Gastroesophageal sphincter (tissue), 4 donors: ENCODE measurements around the gene CACNA1E. TPM values are rescaled to one million over a fixed set of nuclear protein-coding genes. Genes with fewer than 3 reads are reported as not detected.

ENCODE experiments used
- ATAC-seq: fragments of 150-250 bp; one replicate; pipeline ENCODE4 v1.9.1; 2016; ENCODE audit warnings: mild to moderate bottlenecking, moderate library complexity
- H3K27ac ChIP-seq, 4 donors: fragments of 200-600 bp; sonication (generic) in 3 of 4; 1 replicate in 3 of 4; 2 replicates in 1 of 4; pipeline ENCODE4 v1.5.1; 2016 to 2019
- H3K27me3 ChIP-seq: fragments of 200-600 bp; sonication (generic); one replicate; pipeline ENCODE4 v1.5.1; 2019
- H3K36me3 ChIP-seq, 2 donors: fragments of 200-600 bp; sonication (generic); one replicate each; pipeline ENCODE4 v1.5.1; 2019; ENCODE audit warnings: control low read depth in 1 of 2
- H3K4me1 ChIP-seq, 3 donors: fragments of 200-600 bp; sonication (generic); 1 replicate in 2 of 3; 2 replicates in 1 of 3; pipeline ENCODE4 v1.5.1; 2016 to 2019; ENCODE audit warnings: control low read depth in 2 of 3
- H3K4me3 ChIP-seq, 2 donors: fragments of 200-600 bp; sonication (generic); one replicate each; pipeline ENCODE4 v1.5.1; 2019; ENCODE audit warnings: mild to moderate bottlenecking in 1 of 2, moderate library complexity in 1 of 2
- H3K9me3 ChIP-seq, 3 donors: fragments of 200-600 bp; sonication (generic); one replicate each; pipeline ENCODE4 v1.5.1; 2017 to 2019; ENCODE audit warnings: control low read depth in 2 of 3
- EP300 ChIP-seq: sonication (generic); formaldehyde crosslinking; IDR thresholded peaks from one replicate; pipeline ENCODE4 v1.6.1; 2017; ENCODE audit warnings: antibody characterized with exemption, mild to moderate bottlenecking
- POLR2A ChIP-seq, 2 donors: fragments of 450-650 bp; IDR thresholded peaks; one replicate each; pipeline ENCODE4 v1.6.1; 2017; ENCODE audit warnings: antibody characterized with exemption in 2 of 2, mild to moderate bottlenecking in 2 of 2, moderate library complexity in 1 of 2
- POLR2AphosphoS5 ChIP-seq: sonication (generic); formaldehyde crosslinking; IDR thresholded peaks from one replicate; pipeline ENCODE4 v1.6.1; 2017; ENCODE audit warnings: antibody characterized with exemption
- WGBS, 2 donors: methylation state at CpG; one replicate each; pipeline ENCODE4 v1.1.5; 2018; ENCODE audit warnings: low coverage in 1 of 2; 5-methylcytosine and 5-hydroxymethylcytosine counted together
- total RNA-seq, 4 donors: library from RNA; depleted of rRNA; stranded (reverse); fragments of >200 nt; gene quantifications; one replicate each; pipeline ENCODE4 v1.1.0, GENCODE V29; 2016
- TF ChIP-seq, protein P1 (sequence below), 4 experiments: fragments of 200-600 bp in 2 of 4; fragments of 450-650 bp in 2 of 4; sonication (generic) in 1 of 4; IDR thresholded peaks; one replicate each; pipeline ENCODE4 v1.5.1; 2017 to 2019; ENCODE audit warnings: antibody characterized with exemption in 4 of 4, mild to moderate bottlenecking in 2 of 4, moderate library complexity in 2 of 4

CACNA1E gene
- total RNA-seq, 4 donors from 2014 or later, result 0.13 to 0.23 (median 0.16) TPM

DNA sequence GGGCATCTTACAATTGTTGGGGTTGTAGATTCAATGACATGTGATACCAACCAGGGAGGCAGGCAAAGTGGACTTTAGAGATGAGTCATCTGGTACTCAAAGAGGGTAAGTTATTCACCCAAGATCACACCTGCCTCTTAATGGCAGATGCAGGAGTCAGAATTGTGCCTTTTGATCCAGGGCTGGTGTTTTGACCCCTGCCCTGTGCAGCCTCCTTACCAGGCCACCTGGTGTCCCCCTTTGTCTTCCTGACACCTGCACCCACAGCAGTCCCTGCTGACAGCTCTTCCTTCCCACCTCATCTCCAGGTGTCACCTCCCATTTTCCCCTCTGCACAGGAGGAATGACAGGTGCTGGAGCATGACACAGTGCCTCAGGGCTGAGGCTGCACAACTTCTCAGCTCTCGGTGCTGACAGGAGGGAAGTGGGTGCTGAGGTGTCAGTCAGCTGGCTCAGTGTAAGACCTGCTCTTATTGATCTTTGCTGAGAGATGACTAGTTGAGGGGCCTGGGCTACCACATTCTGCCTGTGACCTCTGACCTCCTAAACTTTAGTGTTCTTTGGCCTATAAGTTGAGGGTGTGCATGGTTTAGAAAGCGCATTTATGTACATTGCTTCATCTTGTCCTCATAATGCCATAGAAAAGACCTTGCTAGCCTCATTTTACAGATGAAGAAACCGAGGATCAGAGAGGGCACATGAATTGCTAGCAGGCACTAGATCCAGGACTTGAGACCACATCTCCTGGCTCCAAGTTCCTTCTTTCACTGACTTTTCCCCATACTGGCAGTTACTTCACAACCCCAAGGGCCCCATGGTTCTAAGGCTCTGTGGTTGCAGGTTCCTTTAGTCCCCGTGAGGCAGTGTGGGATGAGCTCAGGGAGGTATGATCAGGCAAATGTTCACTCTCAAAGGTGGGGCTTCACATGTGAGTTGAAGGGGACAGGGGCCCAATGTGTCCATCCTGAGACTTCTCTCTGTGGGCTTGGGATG lies 31.3 kb downstream of the CACNA1E start:
- Histone ChIP-seq H3K27ac (no peak overlapping the region), H3K4me3 (no peak overlapping the region), H3K9me3 (no peaks in the 10 kb centered on the region), H3K36me3 (no peaks in the 10 kb centered on the region), H3K27me3 (no peaks in the 10 kb centered on the region), H3K4me1 (no peaks in the 10 kb centered on the region)
- TF ChIP-seq POLR2A (IDR thresholded peaks at IDR 0.05) (no peak), POLR2AphosphoS5 (no peak), EP300 (no peak)
- TF ChIP-seq, protein P1, sequence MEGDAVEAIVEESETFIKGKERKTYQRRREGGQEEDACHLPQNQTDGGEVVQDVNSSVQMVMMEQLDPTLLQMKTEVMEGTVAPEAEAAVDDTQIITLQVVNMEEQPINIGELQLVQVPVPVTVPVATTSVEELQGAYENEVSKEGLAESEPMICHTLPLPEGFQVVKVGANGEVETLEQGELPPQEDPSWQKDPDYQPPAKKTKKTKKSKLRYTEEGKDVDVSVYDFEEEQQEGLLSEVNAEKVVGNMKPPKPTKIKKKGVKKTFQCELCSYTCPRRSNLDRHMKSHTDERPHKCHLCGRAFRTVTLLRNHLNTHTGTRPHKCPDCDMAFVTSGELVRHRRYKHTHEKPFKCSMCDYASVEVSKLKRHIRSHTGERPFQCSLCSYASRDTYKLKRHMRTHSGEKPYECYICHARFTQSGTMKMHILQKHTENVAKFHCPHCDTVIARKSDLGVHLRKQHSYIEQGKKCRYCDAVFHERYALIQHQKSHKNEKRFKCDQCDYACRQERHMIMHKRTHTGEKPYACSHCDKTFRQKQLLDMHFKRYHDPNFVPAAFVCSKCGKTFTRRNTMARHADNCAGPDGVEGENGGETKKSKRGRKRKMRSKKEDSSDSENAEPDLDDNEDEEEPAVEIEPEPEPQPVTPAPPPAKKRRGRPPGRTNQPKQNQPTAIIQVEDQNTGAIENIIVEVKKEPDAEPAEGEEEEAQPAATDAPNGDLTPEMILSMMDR (IDR thresholded peaks at IDR 0.05), result no peak
- no peak for ATAC-seq
- WGBS, 2 donors, result 100% methylated on average over 2 to 3 of the region's 4 CpGs

DNA sequence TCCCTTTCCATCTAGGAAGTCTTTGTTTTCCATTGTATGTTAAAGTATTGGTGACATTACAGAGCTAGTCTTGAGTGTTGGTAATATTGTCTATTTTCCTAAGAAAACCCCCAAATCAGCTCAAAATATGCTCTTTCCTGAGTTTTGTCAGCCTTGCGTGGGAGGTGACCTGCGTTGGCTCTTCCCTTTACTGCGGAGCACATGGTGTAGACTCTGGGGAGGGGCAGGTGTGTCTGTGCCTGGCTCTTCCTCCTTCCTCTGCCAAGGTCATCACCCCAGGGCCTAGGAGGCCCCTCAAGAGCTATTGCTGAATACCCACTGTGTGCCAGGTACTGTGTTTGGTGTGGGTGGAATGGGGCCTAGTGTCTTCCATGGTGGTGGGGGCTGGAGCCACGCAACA lies 33.4 kb downstream of the CACNA1E start:
- Histone ChIP-seq H3K4me3 (no peak overlapping the region), H3K27me3 (no peaks in the 10 kb centered on the region), H3K9me3 (no peaks in the 10 kb centered on the region), H3K27ac (no peak overlapping the region), H3K36me3 (no peaks in the 10 kb centered on the region), H3K4me1 (no peaks in the 10 kb centered on the region)
- no peak for ATAC-seq
- 100% methylated on average over 1 of the region's 4 CpGs; no CpG with 5 or more reads in 1 of the 2 donors for WGBS, 2 donors
- TF ChIP-seq EP300 (no peak), POLR2A (IDR thresholded peaks at IDR 0.05) (no peak)
- TF ChIP-seq, protein P1 (IDR thresholded peaks at IDR 0.05), result no peak

DNA sequence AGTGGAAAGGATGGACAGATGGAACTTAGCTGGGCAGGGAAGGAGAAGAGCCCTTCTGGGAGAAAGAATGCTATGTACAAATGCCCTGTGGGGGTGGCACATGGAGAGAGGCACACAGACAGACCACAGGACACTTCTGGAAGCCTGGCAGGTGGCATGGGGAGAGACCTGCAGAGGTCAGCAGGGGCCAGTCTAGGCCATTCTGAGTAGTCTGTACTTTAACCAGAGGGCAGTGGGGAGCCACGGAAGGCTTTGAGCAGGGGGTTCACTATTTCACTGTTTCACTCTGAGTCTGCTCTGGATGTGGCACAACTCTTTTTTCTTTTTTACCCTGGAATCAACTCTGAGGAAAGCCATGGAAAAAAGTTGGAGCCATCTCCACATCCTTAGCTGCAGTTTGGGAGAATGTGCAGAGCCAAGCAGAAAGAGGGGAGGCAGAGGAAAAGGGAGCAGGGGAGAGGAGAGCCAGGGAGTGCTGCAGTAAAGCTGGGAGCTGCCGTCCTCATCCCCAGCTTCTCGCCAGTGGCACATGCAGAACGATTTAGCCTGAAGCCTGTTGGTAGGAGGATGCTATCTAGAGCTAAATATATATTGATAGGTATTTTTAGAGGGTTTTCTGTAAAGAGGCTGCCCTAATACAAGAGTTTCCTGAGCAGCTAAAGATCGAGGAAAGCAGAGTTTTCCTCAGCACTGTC lies 34.0 kb downstream of the CACNA1E start:
- Histone ChIP-seq H3K9me3 (no peaks in the 10 kb centered on the region), H3K36me3 (no peaks in the 10 kb centered on the region), H3K27ac (no peak overlapping the region), H3K4me3 (no peak overlapping the region), H3K4me1 (no peaks in the 10 kb centered on the region), H3K27me3 (no peaks in the 10 kb centered on the region)
- ATAC-seq, result no peak
- TF ChIP-seq EP300, result no peak
- TF ChIP-seq POLR2A (IDR thresholded peaks at IDR 0.05), result no peak
- TF ChIP-seq POLR2AphosphoS5, result no peak
- TF ChIP-seq, protein P1 (IDR thresholded peaks at IDR 0.05), result no peak
- 54 to 60% methylated on average over 1 to 5 of the region's 5 CpGs for WGBS, 2 donors

DNA sequence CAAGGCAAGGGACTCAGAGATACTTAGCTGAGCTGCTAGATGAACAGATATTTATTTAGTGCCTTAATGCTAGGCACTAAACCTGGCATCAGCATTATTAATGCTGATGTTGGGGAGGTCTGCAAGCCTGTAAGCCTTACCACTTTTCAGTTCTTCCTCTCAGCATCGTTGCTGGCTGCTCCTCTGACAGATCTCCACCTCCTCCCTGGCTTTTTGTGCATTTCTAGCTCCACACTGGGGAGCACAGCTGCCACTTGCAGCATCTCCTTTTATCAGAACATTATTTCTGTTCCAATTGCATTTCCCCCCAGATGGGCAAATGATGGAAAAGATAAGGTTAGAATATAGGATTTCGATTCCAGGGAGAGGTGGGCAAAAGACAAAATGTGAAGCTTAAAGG lies 34.8 kb downstream of the CACNA1E start:
- H3K27me3 ChIP-seq, result no peaks in the 10 kb centered on the region
- H3K4me3 ChIP-seq, result no peak overlapping the region
- H3K9me3 ChIP-seq, result no peaks in the 10 kb centered on the region
- 46 to 73% methylated on average over 2 of the region's 2 CpGs for WGBS, 2 donors
- no peak overlapping the region for H3K27ac ChIP-seq
- ATAC-seq, result no peak
- TF ChIP-seq EP300, result no peak
- TF ChIP-seq, protein P1 (IDR thresholded peaks at IDR 0.05), result no peak
- H3K36me3 ChIP-seq, result no peaks in the 10 kb centered on the region
- no peaks in the 10 kb centered on the region for H3K4me1 ChIP-seq
